B cell (primary cell): Measurements from ENCODE around the gene COL13A1. TPM values are rescaled to one million over a fixed set of nuclear protein-coding genes. Genes with fewer than 3 reads are reported as not detected.

Experiments
- ATAC-seq: fragments of 200-7000 bp; cut with Tn5 transposase; one replicate; pipeline ENCODE4 v1.10.0; 2021; ENCODE audit warnings: low read depth, mild to moderate bottlenecking, moderate number of reproducible peaks, moderate library complexity
- CTCF ChIA-PET: fragments of 350-600 bp; sonication (Branson Sonifier 250); formaldehyde crosslinking; loops from one replicate; lab custom pipeline; 2021; ENCODE audit warnings: antibody characterized with exemption, inconsistent platforms; lab: Charles Lee
- POLR2A ChIA-PET: fragments of 350-600 bp; sonication (Branson Sonifier 250); formaldehyde crosslinking; loops from one replicate; lab custom pipeline; 2021; ENCODE audit warnings: antibody characterized with exemption; lab: Charles Lee
- DNase-seq: peaks from one replicate; pipeline ENCODE4 v3.0.0; 2013
- H2AFZ ChIP-seq: 2 replicates; pipeline ENCODE4 v1.6.1; 2012; ENCODE audit warnings: mild to moderate bottlenecking, low read depth, low read length; ENCODE audit not compliant: insufficient read depth, poor library complexity, severe bottlenecking
- H3K27ac ChIP-seq, 2 donors: 1 replicate in 1 of 2; 2 replicates in 1 of 2; pipeline ENCODE4 v1.5.1; 2012 to 2013; ENCODE audit warnings: low read length in 2 of 2, mild to moderate bottlenecking in 2 of 2, moderate library complexity in 1 of 2
- H3K27me3 ChIP-seq, 4 experiments: fragments of 200-600 bp in 1 of 4; sonication (generic) in 1 of 4; replicated peaks in 1 of 4; 1 replicate in 2 of 4; 2 replicates in 2 of 4; pipeline versions ENCODE4 v1.6.1 to v1.7.0; 2013 to 2016; ENCODE audit warnings: low read length in 3 of 4, mild to moderate bottlenecking in 2 of 4, mixed read lengths in 1 of 4, moderate library complexity in 1 of 4; ENCODE audit not compliant: insufficient read depth in 4 of 4, control insufficient read depth in 3 of 4; ENCODE audit errors: control extremely low read depth in 1 of 4
- H3K36me3 ChIP-seq, 2 experiments: replicated peaks in 1 of 2; 1 replicate in 1 of 2; 2 replicates in 1 of 2; pipeline versions ENCODE4 v1.6.1 to v1.7.1; 2013; ENCODE audit warnings: low read length in 1 of 2; ENCODE audit not compliant: insufficient read depth in 2 of 2, control insufficient read depth in 1 of 2; ENCODE audit errors: control extremely low read depth in 1 of 2, extremely low read depth in 1 of 2
- H3K4me1 ChIP-seq, 2 donors: fragments of 200-600 bp in 1 of 2; sonication (generic) in 1 of 2; 1 replicate in 1 of 2; 2 replicates in 1 of 2; pipeline versions ENCODE4 v1.5.1 to v1.6.1; 2013 to 2017; ENCODE audit warnings: low read length in 2 of 2; ENCODE audit not compliant: control insufficient read depth in 2 of 2, insufficient read depth in 2 of 2
- H3K4me2 ChIP-seq: replicated peaks from 2 replicates; pipeline ENCODE3; 2012; ENCODE audit warnings: mild to moderate bottlenecking, low read depth, low read length; ENCODE audit not compliant: poor library complexity, severe bottlenecking
- H3K4me3 ChIP-seq, 5 experiments: fragments of 200-600 bp in 1 of 5; sonication (generic) in 1 of 5; 1 replicate in 3 of 5; 2 replicates in 2 of 5; pipeline versions ENCODE4 v1.5.1 to v1.7.0; 2011 to 2016; ENCODE audit warnings: low read length in 4 of 5, mild to moderate bottlenecking in 4 of 5, low read depth in 2 of 5, control low read depth in 1 of 5, moderate library complexity in 1 of 5; ENCODE audit not compliant: insufficient read depth in 1 of 5; ENCODE audit errors: control extremely low read depth in 1 of 5, extremely low read depth in 1 of 5
- H3K79me2 ChIP-seq: fragments of 200-600 bp; sonication (generic); one replicate; pipeline ENCODE4 v1.6.0; 2016; ENCODE audit warnings: low read length; ENCODE audit not compliant: control insufficient read depth, insufficient read depth
- H3K9ac ChIP-seq: fragments of 200-600 bp; sonication (generic); 2 replicates; pipeline ENCODE4 v1.6.1; 2017; ENCODE audit warnings: mild to moderate bottlenecking, low read length, moderate library complexity
- H3K9me3 ChIP-seq, 3 donors: one replicate each; pipeline versions ENCODE4 v1.6.1 to v1.7.1; 2013; ENCODE audit warnings: low read length in 2 of 3; ENCODE audit not compliant: control insufficient read depth in 2 of 3, insufficient read depth in 1 of 3; ENCODE audit errors: control extremely low read depth in 1 of 3
- H4K20me1 ChIP-seq: 2 replicates; pipeline ENCODE4 v1.6.0; 2012; ENCODE audit warnings: mild to moderate bottlenecking, low read length; ENCODE audit not compliant: insufficient read depth, control insufficient read depth, poor library complexity, severe bottlenecking
- H3K27ac Mint-ChIP-seq: one replicate; pipeline ENCODE4 v1.8.0; 2021; ENCODE audit warnings: mixed read lengths
- H3K27me3 Mint-ChIP-seq: one replicate; pipeline ENCODE4 v1.8.0; 2021; ENCODE audit warnings: mixed read lengths
- H3K4me1 Mint-ChIP-seq: one replicate; pipeline ENCODE4 v1.8.0; 2021; ENCODE audit warnings: mixed read lengths
- H3K4me3 Mint-ChIP-seq: one replicate; pipeline ENCODE4 v1.8.0; 2021; ENCODE audit warnings: mixed read lengths
- H3K9me3 Mint-ChIP-seq: one replicate; pipeline ENCODE4 v1.8.0; 2022; ENCODE audit warnings: mixed read lengths; ENCODE audit not compliant: insufficient read depth
- EZH2 ChIP-seq: IDR thresholded peaks from 2 replicates; pipeline ENCODE4 v1.6.1; 2012; ENCODE audit warnings: borderline replicate concordance, low read depth, mild to moderate bottlenecking, moderate library complexity, low read length; ENCODE audit not compliant: insufficient read depth, poor library complexity, severe bottlenecking
- WGBS: methylation state at CpG from one replicate; pipeline ENCODE4 v1.1.5; 2013; ENCODE audit warnings: missing lambda C conversion rate; ENCODE audit not compliant: insufficient coverage; 5-methylcytosine and 5-hydroxymethylcytosine counted together
- intact Hi-C: fragments of 100-400 bp; cut with micrococcal nuclease; formaldehyde crosslinking; loops from one replicate; pipeline ENCODE4 v1.10.0; 2022
- polyA plus RNA-seq: library from polyadenylated mRNA; depleted of rRNA; stranded (reverse); fragments of >200 nt; gene quantifications from 2 replicates; pipeline ENCODE4 v1.2.3, GENCODE V29; 2012
- total RNA-seq, 2 donors: library from RNA; stranded (reverse); fragments of 120-200 nt in 1 of 2; gene quantifications; 1 replicate in 1 of 2; 2 replicates in 1 of 2; pipeline versions ENCODE4 v1.2.3 to v1.2.4, GENCODE V29; 2013 to 2022
- TF ChIP-seq, protein P1 (sequence below): fragments of 200-600 bp; IDR thresholded peaks from one replicate; pipeline ENCODE4 v1.8.0; 2022; ENCODE audit warnings: antibody characterized with exemption, mild to moderate bottlenecking

The COL13A1 gene
- total and polyA plus RNA-seq, 2 donors (not counting 1 experiment from before 2014, with no cell fraction given), result not detected

DNA sequence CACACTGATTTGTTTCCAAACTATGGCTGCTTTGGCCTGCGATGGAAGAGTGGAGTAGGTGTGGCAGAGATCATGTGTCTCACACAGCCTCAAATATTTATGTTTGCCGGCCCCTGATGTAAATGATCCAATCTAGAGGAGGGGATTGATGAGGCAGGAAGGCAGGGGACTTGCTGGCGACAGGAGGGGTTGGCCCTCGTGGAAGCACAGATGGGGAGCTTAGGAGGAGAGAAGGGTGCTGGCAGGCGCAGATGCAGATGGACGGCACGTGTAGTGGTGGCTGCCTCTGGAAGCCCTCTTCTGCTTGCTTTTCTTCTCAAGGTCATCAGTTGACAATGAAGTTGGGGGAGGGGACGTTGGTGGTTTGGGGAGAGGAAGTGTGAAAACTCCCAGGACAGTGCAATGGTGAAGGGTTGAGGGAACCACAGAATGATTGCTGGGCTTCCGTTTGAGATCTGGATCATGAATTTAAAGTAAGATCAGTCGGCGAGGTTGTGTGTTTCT is 15.4 kb downstream of the COL13A1 start:
- WGBS, result 13% methylated on average over 11 of the region's 11 CpGs
- H3K4me3 Mint-ChIP-seq, result no peak overlapping the region
- no peak for TF ChIP-seq EZH2
- no peaks in the 10 kb centered on the region for H3K4me1 ChIP-seq
- no peaks in the 10 kb centered on the region for H4K20me1 ChIP-seq
- H3K4me3 ChIP-seq, result no peak overlapping the region
- H3K27me3 Mint-ChIP-seq, result peaks cover 20% of the 10 kb centered on the region
- H3K4me2 ChIP-seq, result no peak overlapping the region
- H3K36me3 ChIP-seq, result no peaks in the 10 kb centered on the region
- ATAC-seq (no peak), DNase-seq (no peak)
- no peaks in the 10 kb centered on the region for H3K4me1 Mint-ChIP-seq
- intact Hi-C loops, result no loop called here
- ChIA-PET CTCF (no interaction called here), POLR2A (no interaction called here)
- no peaks in the 10 kb centered on the region for H3K27me3 ChIP-seq
- peaks cover 0 to 6% (median 0%) of the 10 kb centered on the region in 3 donors for H3K9me3 ChIP-seq
- H3K9me3 Mint-ChIP-seq, result no peaks in the 10 kb centered on the region
- no peak overlapping the region for H3K9ac ChIP-seq
- no peak overlapping the region for H3K27ac ChIP-seq
- H3K79me2 ChIP-seq, result no peaks in the 10 kb centered on the region
- H3K27ac Mint-ChIP-seq, result no peak overlapping the region
- H2AFZ ChIP-seq, result no peak overlapping the region

DNA sequence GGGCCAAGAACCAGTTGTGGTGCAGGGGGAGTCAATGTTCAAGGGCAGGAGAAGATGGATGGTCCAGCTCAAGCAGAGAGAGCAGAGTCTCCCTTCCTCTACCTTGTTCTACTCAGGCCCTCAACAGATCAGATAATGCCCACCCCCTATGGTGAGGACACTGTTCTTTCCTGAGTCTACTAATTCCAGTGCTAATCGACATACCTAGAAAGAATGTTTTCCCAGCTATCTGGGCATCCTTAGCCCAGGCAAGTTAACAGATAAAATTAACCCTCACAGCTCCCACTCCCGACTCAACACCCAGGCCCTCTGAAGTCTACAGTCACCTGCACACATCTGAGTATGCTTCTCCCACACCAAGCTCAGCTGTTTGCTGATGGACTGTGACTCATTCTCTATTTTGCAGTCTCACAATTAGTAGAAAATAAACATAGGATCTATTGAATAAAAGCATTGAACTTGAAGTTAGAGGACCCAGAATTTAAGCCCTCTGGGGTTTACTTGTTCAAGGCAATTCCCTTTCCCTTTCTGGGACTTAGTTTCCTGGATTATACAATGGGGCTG is 17.1 kb downstream of the COL13A1 start:
- Histone ChIP-seq H3K27me3 (no peaks in the 10 kb centered on the region), H2AFZ (no peak overlapping the region), H3K79me2 (no peaks in the 10 kb centered on the region), H3K4me2 (no peak overlapping the region), H3K36me3 (no peaks in the 10 kb centered on the region), H3K4me1 (no peaks in the 10 kb centered on the region), H3K27ac (no peak overlapping the region), H3K4me3 (no peak overlapping the region), H3K9me3 (peaks cover 0 to 6% (median 0%) of the 10 kb centered on the region in 3 donors), H4K20me1 (no peaks in the 10 kb centered on the region), H3K9ac (no peak overlapping the region)
- Mint-ChIP-seq H3K4me1 (no peaks in the 10 kb centered on the region), H3K27me3 (peaks cover 20% of the 10 kb centered on the region), H3K9me3 (no peaks in the 10 kb centered on the region), H3K27ac (no peak overlapping the region), H3K4me3 (no peak overlapping the region)
- POLR2A ChIA-PET, result no interaction called here
- no peak for DNase-seq
- TF ChIP-seq, protein P1, sequence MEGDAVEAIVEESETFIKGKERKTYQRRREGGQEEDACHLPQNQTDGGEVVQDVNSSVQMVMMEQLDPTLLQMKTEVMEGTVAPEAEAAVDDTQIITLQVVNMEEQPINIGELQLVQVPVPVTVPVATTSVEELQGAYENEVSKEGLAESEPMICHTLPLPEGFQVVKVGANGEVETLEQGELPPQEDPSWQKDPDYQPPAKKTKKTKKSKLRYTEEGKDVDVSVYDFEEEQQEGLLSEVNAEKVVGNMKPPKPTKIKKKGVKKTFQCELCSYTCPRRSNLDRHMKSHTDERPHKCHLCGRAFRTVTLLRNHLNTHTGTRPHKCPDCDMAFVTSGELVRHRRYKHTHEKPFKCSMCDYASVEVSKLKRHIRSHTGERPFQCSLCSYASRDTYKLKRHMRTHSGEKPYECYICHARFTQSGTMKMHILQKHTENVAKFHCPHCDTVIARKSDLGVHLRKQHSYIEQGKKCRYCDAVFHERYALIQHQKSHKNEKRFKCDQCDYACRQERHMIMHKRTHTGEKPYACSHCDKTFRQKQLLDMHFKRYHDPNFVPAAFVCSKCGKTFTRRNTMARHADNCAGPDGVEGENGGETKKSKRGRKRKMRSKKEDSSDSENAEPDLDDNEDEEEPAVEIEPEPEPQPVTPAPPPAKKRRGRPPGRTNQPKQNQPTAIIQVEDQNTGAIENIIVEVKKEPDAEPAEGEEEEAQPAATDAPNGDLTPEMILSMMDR, result no peak
- no peak for TF ChIP-seq EZH2
- intact Hi-C loops, result no loop called here
- 87% methylated on average over 2 of the region's 2 CpGs for WGBS
- CTCF ChIA-PET, result no interaction called here
- no peak for ATAC-seq
